Endothelial cell (in vitro differentiated cells): Measurements from ENCODE around the gene ERC1. TPM values are rescaled to one million over a fixed set of nuclear protein-coding genes. Genes with fewer than 3 reads are reported as not detected.
A peak's percentile ranks its signal among the peaks of the same experiment; 100 is the strongest.

Experiments
- DNase-seq: peaks from one replicate; pipeline ENCODE4 v3.0.0; 2021; ENCODE audit warnings: low spot score
- H3K27ac Mint-ChIP-seq: one replicate; pipeline ENCODE4 v1.8.0; 2021; ENCODE audit warnings: mixed read lengths, inconsistent platforms; ENCODE audit not compliant: unreplicated experiment
- H3K27me3 Mint-ChIP-seq: one replicate; pipeline ENCODE4 v1.8.0; 2021; ENCODE audit warnings: mild to moderate bottlenecking, moderate library complexity, mixed read lengths, inconsistent platforms; ENCODE audit not compliant: unreplicated experiment
- H3K36me3 Mint-ChIP-seq: one replicate; pipeline ENCODE4 v1.8.0; 2021; ENCODE audit warnings: mild to moderate bottlenecking, low read depth, mixed read lengths, inconsistent platforms; ENCODE audit not compliant: unreplicated experiment
- H3K4me1 Mint-ChIP-seq: one replicate; pipeline ENCODE4 v1.8.0; 2021; ENCODE audit warnings: mild to moderate bottlenecking, mixed read lengths, inconsistent platforms; ENCODE audit not compliant: unreplicated experiment
- H3K4me3 Mint-ChIP-seq: one replicate; pipeline ENCODE4 v1.8.0; 2021; ENCODE audit warnings: mild to moderate bottlenecking, mixed read lengths, inconsistent platforms; ENCODE audit not compliant: unreplicated experiment
- H3K9me3 Mint-ChIP-seq: one replicate; pipeline ENCODE4 v1.8.0; 2021; ENCODE audit warnings: mixed read lengths, inconsistent platforms; ENCODE audit not compliant: unreplicated experiment
- CTCF ChIP-seq: fragments of 200-600 bp; sonication (generic); IDR thresholded peaks from one replicate; pipeline ENCODE4 v1.5.0; 2021; ENCODE audit warnings: antibody characterized with exemption; ENCODE audit not compliant: unreplicated experiment
- total RNA-seq: library from RNA; stranded (reverse); fragmentation: NEBNext Ultra II Directional; extraction: Animal tissue kit (Norgen Biotek cat#: 25700); gene quantifications from one replicate; pipeline ENCODE4 v1.2.1, GENCODE V29; 2021; ENCODE audit not compliant: unreplicated experiment

Gene ERC1
- total RNA-seq, 1 donor from 2014 or later = 57.9 TPM

- H3K27me3 Mint-ChIP-seq = peaks cover 5% of the 10 kb centered on the region
- no peaks in the 10 kb centered on the region for H3K36me3 Mint-ChIP-seq
- no peaks in the 10 kb centered on the region for H3K9me3 Mint-ChIP-seq
- DNase-seq = no peak
- H3K4me3 Mint-ChIP-seq = peak overlapping the region; percentile 79
- H3K27ac Mint-ChIP-seq = no peak overlapping the region
- TF ChIP-seq CTCF = no peak
- peaks cover 6% of the 10 kb centered on the region for H3K4me1 Mint-ChIP-seq
These were observed 42.8 kb upstream of the ERC1 start for GRCh38 chr12:948238-948637.

DNA sequence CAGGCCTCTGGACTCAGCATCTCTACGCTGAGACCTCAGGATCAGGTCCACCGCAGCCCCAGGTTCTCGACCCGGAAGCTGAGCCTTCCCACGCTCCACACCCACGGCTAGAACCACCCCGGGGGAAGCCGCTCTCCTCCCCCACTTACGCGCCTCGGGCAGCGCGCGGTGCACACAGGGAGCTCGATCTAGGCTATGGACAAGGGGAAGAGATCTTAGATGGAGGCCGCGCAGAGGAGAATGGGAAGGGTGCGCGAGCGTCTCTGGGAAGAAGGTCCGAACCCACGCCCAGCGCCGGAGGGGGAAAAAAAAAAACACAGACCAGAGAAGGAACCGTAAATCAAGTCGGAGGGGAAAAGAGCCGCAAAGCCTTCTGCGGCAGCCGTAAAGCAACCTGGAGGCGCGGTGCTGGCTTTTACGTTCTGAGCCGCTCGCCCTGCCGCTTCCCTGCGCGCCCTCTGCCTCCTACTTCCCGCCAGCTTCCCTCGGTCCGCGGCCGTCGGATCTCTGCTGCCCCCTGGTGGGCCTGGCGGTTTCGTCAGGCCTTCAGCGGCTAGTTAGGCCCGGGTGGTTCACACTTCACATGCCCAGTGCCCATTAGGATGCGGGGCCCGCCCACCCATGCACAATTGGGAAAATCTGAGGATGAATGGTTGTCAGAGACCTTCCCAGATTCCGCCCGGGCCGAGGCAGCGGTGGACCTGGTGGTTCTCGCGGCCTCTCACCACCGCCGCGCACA lies 41.4 kb upstream of the ERC1 start, which contains the start of gene RAD52:
Gene RAD52, minus strand, starts transcription at position 242 of the 739 bp plus-strand sequence. CDS start 16,636 bp downstream, outside the sequence.
- peak; percentile 98 for TF ChIP-seq CTCF
- H3K36me3 Mint-ChIP-seq = no peaks in the 10 kb centered on the region
- peaks cover 5% of the 10 kb centered on the region for H3K27me3 Mint-ChIP-seq
- H3K27ac Mint-ChIP-seq = peak within 1 kb of the TSS; percentile 86
- H3K4me1 Mint-ChIP-seq = peaks cover 6% of the 10 kb centered on the region
- H3K4me3 Mint-ChIP-seq = peak within 1 kb of the TSS; percentile 98
- DNase-seq = peak; percentile 100
- no peaks in the 10 kb centered on the region for H3K9me3 Mint-ChIP-seq

DNA sequence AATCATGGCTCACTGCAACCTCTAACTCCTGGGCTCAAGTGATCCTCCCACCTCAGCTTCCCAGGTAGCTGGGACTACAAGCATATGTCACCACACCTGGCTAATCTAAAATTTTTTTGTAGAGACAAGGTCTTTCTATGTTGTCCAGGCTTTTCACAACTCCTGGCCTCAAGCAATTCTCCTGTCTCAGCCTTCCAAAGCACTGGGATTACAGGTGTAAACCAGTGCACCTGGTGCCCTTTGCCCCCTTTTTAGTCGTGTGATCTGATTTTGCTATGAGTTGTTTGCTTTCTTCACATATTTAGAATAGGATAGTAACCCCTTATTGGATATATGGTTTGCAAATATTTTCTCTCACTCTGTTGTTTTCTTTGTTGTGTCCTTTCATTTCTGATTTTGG lies 39.8 kb upstream of the ERC1 start:
- no peaks in the 10 kb centered on the region for H3K9me3 Mint-ChIP-seq
- H3K36me3 Mint-ChIP-seq = no peaks in the 10 kb centered on the region
- peak overlapping the region; percentile 14 for H3K4me3 Mint-ChIP-seq
- peaks cover 5% of the 10 kb centered on the region for H3K27me3 Mint-ChIP-seq
- no peak for DNase-seq
- TF ChIP-seq CTCF = no peak
- H3K27ac Mint-ChIP-seq = peak overlapping the region; percentile 28
- peaks cover 6% of the 10 kb centered on the region for H3K4me1 Mint-ChIP-seq

GRCh38 chr12:953776-954175 lies 37.2 kb upstream of the ERC1 start:
- TF ChIP-seq CTCF = no peak
- H3K4me3 Mint-ChIP-seq = no peak overlapping the region
- peaks cover 10% of the 10 kb centered on the region for H3K4me1 Mint-ChIP-seq
- DNase-seq = no peak
- peaks cover 1% of the 10 kb centered on the region for H3K27me3 Mint-ChIP-seq
- no peaks in the 10 kb centered on the region for H3K36me3 Mint-ChIP-seq
- no peaks in the 10 kb centered on the region for H3K9me3 Mint-ChIP-seq
- no peak overlapping the region for H3K27ac Mint-ChIP-seq

GRCh38 chr12:954741-955140 lies 36.3 kb upstream of the ERC1 start:
- H3K27ac Mint-ChIP-seq = no peak overlapping the region
- no peaks in the 10 kb centered on the region for H3K9me3 Mint-ChIP-seq
- no peak for TF ChIP-seq CTCF
- DNase-seq = no peak
- peaks cover 1% of the 10 kb centered on the region for H3K27me3 Mint-ChIP-seq
- H3K36me3 Mint-ChIP-seq = no peaks in the 10 kb centered on the region
- H3K4me3 Mint-ChIP-seq = no peak overlapping the region
- H3K4me1 Mint-ChIP-seq = peaks cover 7% of the 10 kb centered on the region
